ENCODE measurements around the gene CARD6. TPM values are rescaled to one million over a fixed set of nuclear protein-coding genes. Genes with fewer than 3 reads are reported as not detected.

CARD6 gene
- total and polyA plus RNA-seq, 8 donors = 5.9 to 28.9 (median 6.9) TPM

- Histone ChIP-seq H3K27me3 (no peaks in the 10 kb centered on the region), H3K4me3 (peak overlapping the region; percentile 80 to 86), H3K4me1 (peaks cover 23 to 40% of the 10 kb centered on the region in 2 donors), H3K9me3 (no peaks in the 10 kb centered on the region), H3K27ac (peak overlapping the region; percentile 99), H3K36me3 (peaks cover 3 to 46% of the 10 kb centered on the region in 2 donors)
- ATAC-seq (peak; percentile 25), DNase-seq (peak in 1 of 4 donors; percentile 33)
- intact Hi-C loops (cut with DNase I) = no loop called here
- no peak for TF ChIP-seq CTCF (IDR thresholded peaks at IDR 0.05)
These were observed 6.7 kb upstream of the CARD6 start for GRCh38 chr5:40834391-40834848.

- ATAC-seq = peak; percentile 99
- Histone ChIP-seq H3K9me3 (no peaks in the 10 kb centered on the region), H3K36me3 (peaks cover 3 to 39% of the 10 kb centered on the region in 2 donors), H3K4me1 (peaks cover 23 to 40% of the 10 kb centered on the region in 2 donors), H3K27ac (peak within 1 kb of the TSS; percentile 99), H3K27me3 (no peaks in the 10 kb centered on the region), H3K4me3 (peak within 1 kb of the TSS; percentile 80 to 86)
- DNase-seq = peak; percentile 94 to 98 (median 96)
- TF ChIP-seq CTCF (IDR thresholded peaks at IDR 0.05) = no peak
- intact Hi-C loops (cut with DNase I) = no loop called here
These were observed 6.0 kb upstream of the CARD6 start, which contains the start of gene RPL37 for GRCh38 chr5:40834849-40835787. Gene RPL37, minus strand, starts transcription at chr5:40835222. Its CDS starts 37 bp downstream, at chr5:40835185.

GRCh38 chr5:40838086-40838485, 3.1 kb upstream of the CARD6 start:
- no peaks in the 10 kb centered on the region for H3K27me3 ChIP-seq
- no peaks in the 10 kb centered on the region for H3K9me3 ChIP-seq
- intact Hi-C loops (cut with DNase I) = no loop called here
- H3K27ac ChIP-seq = peak overlapping the region in 1 of 2 donors; percentile 55
- peaks cover 14 to 45% of the 10 kb centered on the region in 2 donors for H3K4me1 ChIP-seq
- no peak for ATAC-seq
- DNase-seq = no peak
- H3K4me3 ChIP-seq = no peak overlapping the region
- peaks cover 0 to 9% of the 10 kb centered on the region in 2 donors for H3K36me3 ChIP-seq
- no peak for TF ChIP-seq CTCF (IDR thresholded peaks at IDR 0.05)

GRCh38 chr5:40842351-40842750, 1.2 kb downstream of the CARD6 start:
- H3K9me3 ChIP-seq = no peaks in the 10 kb centered on the region
- TF ChIP-seq CTCF (IDR thresholded peaks at IDR 0.05) = no peak
- no peak for DNase-seq
- H3K27ac ChIP-seq = peak overlapping the region; percentile 91 to 95
- intact Hi-C loops (cut with DNase I) = no loop called here
- peak overlapping the region; percentile 18 to 47 for H3K4me3 ChIP-seq
- H3K4me1 ChIP-seq = peaks cover 6 to 47% of the 10 kb centered on the region in 2 donors
- H3K36me3 ChIP-seq = peaks cover 0 to 28% of the 10 kb centered on the region in 2 donors
- H3K27me3 ChIP-seq = no peaks in the 10 kb centered on the region
- ATAC-seq = peak; percentile 67

- no peak for DNase-seq
- Histone ChIP-seq H3K9me3 (no peaks in the 10 kb centered on the region), H3K27me3 (no peaks in the 10 kb centered on the region), H3K27ac (no peak overlapping the region), H3K4me3 (no peak overlapping the region), H3K36me3 (peaks cover 0 to 36% of the 10 kb centered on the region in 2 donors), H3K4me1 (peaks cover 6 to 67% of the 10 kb centered on the region in 2 donors)
- TF ChIP-seq CTCF (IDR thresholded peaks at IDR 0.05) = no peak
- no peak for ATAC-seq
- intact Hi-C loops (cut with DNase I) = no loop called here
These were observed 3.4 kb downstream of the CARD6 start for GRCh38 chr5:40844565-40844964.

Measured in left lung (tissue), 10 donors.